HCT116 (cell line): ENCODE data around the gene TBC1D17. TPM values are rescaled to one million over a fixed set of nuclear protein-coding genes. Genes with fewer than 3 reads are reported as not detected.

Experiments
- ATAC-seq: fragments of 200-7000 bp; cut with Tn5 transposase; 2 replicates; pipeline ENCODE4 v1.9.1; 2020; ENCODE audit warnings: mild to moderate bottlenecking, moderate library complexity
- BruUV-seq: library from RNA; stranded (reverse); fragments of 400-500 nt; replicated peaks from 2 replicates; lab custom pipeline; 2021; lab: Mats Ljungman, UMichigan
- CTCF ChIA-PET: fragments of 300-600 bp; sonication (Branson Sonifier 250); formaldehyde crosslinking; loops from one replicate; lab custom pipeline; 2021; ENCODE audit warnings: antibody characterized with exemption; lab: Charles Lee
- POLR2A ChIA-PET: fragments of 300-600, 350-600 bp; sonication (Branson Sonifier 250); formaldehyde crosslinking; loops from one replicate; lab custom pipeline; 2021; ENCODE audit warnings: antibody characterized with exemption; lab: Charles Lee
- RAD21 ChIA-PET, 2 experiments: fragments of 300-600 bp; sonication (Branson Sonifier 250); formaldehyde crosslinking; loops; one replicate each; lab custom pipeline; 2023; ENCODE audit warnings: low total read pairs in 2 of 2; ENCODE audit not compliant: uncharacterized antibody in 2 of 2, unreplicated experiment in 2 of 2, low non-redundant PET in 1 of 2; lab: Charles Lee
- DNase-seq: peaks from one replicate; pipeline ENCODE4 v3.0.0-alpha.2; 2010; ENCODE audit warnings: low read depth, low spot score
- H2AFZ ChIP-seq: fragments of 200-600 bp; shearing (Covaris generic), sonication (generic); 2 replicates; pipeline ENCODE4 v1.6.1; 2017; ENCODE audit warnings: low read depth, mixed run types, mixed read lengths, antibody characterized with exemption, low read length; ENCODE audit not compliant: poor library complexity, severe bottlenecking
- H3K27ac ChIP-seq: 2 replicates; pipeline ENCODE4 v1.5.1; 2012; ENCODE audit warnings: low read depth, low read length
- H3K27me3 ChIP-seq: fragments of 200-600 bp; sonication (generic); 2 replicates; pipeline ENCODE4 v1.6.1; 2016; ENCODE audit warnings: mixed run types, low read length, mixed read lengths; ENCODE audit not compliant: insufficient read depth
- H3K36me3 ChIP-seq, 2 experiments: fragments of 200-500 bp in 1 of 2; fragments of 200-600 bp in 1 of 2; sonication (Bioruptor generic) in 1 of 2; sonication (generic) in 1 of 2; 2 replicates each; pipeline versions ENCODE4 v1.5.1 to v1.6.1; 2014 to 2016; ENCODE audit warnings: low read length in 2 of 2, inconsistent platforms in 1 of 2, mixed read lengths in 1 of 2, mixed run types in 1 of 2; ENCODE audit not compliant: insufficient read depth in 2 of 2, control insufficient read depth in 1 of 2
- H3K4me1 ChIP-seq, 2 experiments: fragments of 200-600 bp in 1 of 2; sonication (generic) in 1 of 2; 2 replicates each; pipeline versions ENCODE4 v1.5.1 to v1.6.1; 2012 to 2017; ENCODE audit warnings: low read length in 2 of 2, inconsistent platforms in 1 of 2, mild to moderate bottlenecking in 1 of 2, mixed read lengths in 1 of 2, mixed run types in 1 of 2, moderate library complexity in 1 of 2; ENCODE audit not compliant: insufficient read depth in 2 of 2, control insufficient read depth in 1 of 2
- H3K4me2 ChIP-seq: fragments of 200-600 bp; sonication (generic); 2 replicates; pipeline ENCODE4 v1.6.1; 2017; ENCODE audit warnings: mixed run types, low read length, mixed read lengths
- H3K4me3 ChIP-seq, 2 experiments: fragments of 200-600 bp in 1 of 2; sonication (generic) in 1 of 2; replicated peaks in 1 of 2; 2 replicates each; pipeline ENCODE4 v1.5.1; 2011 to 2016; ENCODE audit warnings: low read length in 2 of 2, control low read depth in 1 of 2, low read depth in 1 of 2, mild to moderate bottlenecking in 1 of 2, mixed read lengths in 1 of 2, mixed run types in 1 of 2
- H3K79me2 ChIP-seq: fragments of 200-600 bp; sonication (generic); 2 replicates; pipeline ENCODE4 v1.6.1; 2017; ENCODE audit warnings: mild to moderate bottlenecking, mixed run types, low read length, moderate library complexity, mixed read lengths; ENCODE audit not compliant: insufficient read depth
- H3K9ac ChIP-seq: fragments of 200-600 bp; sonication (generic); 2 replicates; pipeline ENCODE4 v1.6.1; 2016; ENCODE audit warnings: low read length, mixed read lengths
- H3K9me2 ChIP-seq: fragments of 200-600 bp; sonication (generic), shearing (Covaris generic); 2 replicates; pipeline ENCODE4 v1.6.1; 2017; ENCODE audit warnings: mixed run types, mild to moderate bottlenecking, moderate library complexity; ENCODE audit not compliant: insufficient read depth
- H3K9me3 ChIP-seq, 2 experiments: fragments of 200-500 bp in 1 of 2; fragments of 200-600 bp in 1 of 2; sonication (Bioruptor generic) in 1 of 2; sonication (generic) in 1 of 2; 2 replicates each; pipeline ENCODE4 v1.6.1; 2014 to 2017; ENCODE audit warnings: low read length in 2 of 2, mixed read lengths in 2 of 2, inconsistent platforms in 1 of 2, low read depth in 1 of 2, mild to moderate bottlenecking in 1 of 2, mixed run types in 1 of 2, moderate library complexity in 1 of 2; ENCODE audit not compliant: control insufficient read depth in 1 of 2, insufficient read depth in 1 of 2
- H4K20me1 ChIP-seq: fragments of 200-600 bp; sonication (generic), shearing (Covaris generic); 2 replicates; pipeline ENCODE4 v1.6.1; 2017; ENCODE audit warnings: mixed run types, mild to moderate bottlenecking, moderate library complexity; ENCODE audit not compliant: insufficient read depth
- CBX3 ChIP-seq: IDR thresholded peaks from 2 replicates; pipeline ENCODE4 v1.6.1; 2012; ENCODE audit warnings: low read depth
- EGR1 ChIP-seq: IDR thresholded peaks from 2 replicates; pipeline ENCODE4 v1.6.1; 2012; ENCODE audit warnings: low read depth
- SP1 ChIP-seq: IDR thresholded peaks from 2 replicates; pipeline ENCODE4 v1.6.1; 2012; ENCODE audit warnings: low read depth
- SRF ChIP-seq: IDR thresholded peaks from 2 replicates; pipeline ENCODE4 v1.6.1; 2012; ENCODE audit warnings: low read depth
- intact Hi-C: fragments of 100-400 bp; cut with micrococcal nuclease; formaldehyde crosslinking; loops from 2 replicates; pipeline ENCODE4 v1.10.0; 2022
- total RNA-seq: library from RNA; stranded (reverse); gene quantifications from one replicate; pipeline ENCODE4 v1.2.1, GENCODE V29; 2021; ENCODE audit not compliant: unreplicated experiment
- TF ChIP-seq, protein P1 (sequence below), 3 experiments: fragments of 200-600 bp in 1 of 3; sonication (generic) in 1 of 3; IDR thresholded peaks in 2 of 3; conservative IDR thresholded peaks in 1 of 3; 2 replicates each; pipeline ENCODE4 v1.5.1; 2012 to 2017; ENCODE audit warnings: low read depth in 2 of 3, low read length in 2 of 3, antibody characterized with exemption in 1 of 3, borderline replicate concordance in 1 of 3, control low read depth in 1 of 3, mild to moderate bottlenecking in 1 of 3, mixed read lengths in 1 of 3, mixed run types in 1 of 3, moderate library complexity in 1 of 3; ENCODE audit not compliant: insufficient read depth in 1 of 3

TBC1D17 gene
- total RNA-seq, 1 experiment from 2014 or later = 32.9 TPM

DNA sequence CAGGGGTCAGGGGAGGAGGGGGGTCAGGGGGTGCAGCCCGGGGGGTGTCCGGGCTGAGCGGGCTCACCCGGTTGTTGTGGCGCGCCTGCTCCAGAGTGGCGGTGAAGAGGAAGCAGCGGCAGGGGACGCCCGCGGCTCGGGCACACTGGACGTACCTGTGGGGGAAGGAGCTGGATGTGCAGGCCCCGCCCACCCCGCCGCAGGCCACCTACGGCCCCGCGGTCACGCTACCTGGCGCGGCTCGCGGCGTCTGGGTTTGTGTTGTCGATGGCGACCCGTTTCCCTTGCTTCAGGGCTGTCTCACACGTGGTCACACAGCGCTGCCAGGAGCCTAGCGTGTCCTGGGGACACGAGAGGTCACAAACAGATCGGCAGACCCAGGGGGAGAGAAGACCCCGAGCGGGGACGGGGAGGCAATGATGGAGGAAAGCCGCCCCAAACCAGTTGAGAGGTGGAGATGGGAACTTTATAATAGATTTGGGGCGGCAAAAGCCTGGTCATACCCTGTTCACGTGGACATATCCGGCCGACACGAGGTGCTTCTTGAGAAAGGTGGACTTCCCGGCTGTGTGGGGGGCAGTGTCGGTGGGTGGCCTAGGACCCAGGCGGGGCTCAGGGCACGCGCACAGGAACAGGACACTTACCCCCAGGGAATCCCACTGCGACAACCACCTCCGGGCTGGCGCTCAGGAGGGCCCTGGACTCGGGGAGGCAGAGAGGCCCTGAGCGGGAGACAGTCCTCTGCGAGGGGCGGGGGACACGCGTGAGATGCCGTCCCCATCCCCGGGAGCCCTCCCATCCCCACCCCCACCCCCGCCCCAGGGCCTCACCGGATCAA is 15.7 kb upstream of the TBC1D17 start:
- H3K9ac ChIP-seq = no peak overlapping the region
- H3K9me2 ChIP-seq = no peaks in the 10 kb centered on the region
- intact Hi-C loops = no loop called here
- no peak for DNase-seq
- H3K36me3 ChIP-seq = peaks cover 15 to 44% of the 10 kb centered on the region in 2 experiments
- TF ChIP-seq EGR1 (no peak), CBX3 (no peak), SP1 (no peak), SRF (no peak)
- TF ChIP-seq, protein P1, sequence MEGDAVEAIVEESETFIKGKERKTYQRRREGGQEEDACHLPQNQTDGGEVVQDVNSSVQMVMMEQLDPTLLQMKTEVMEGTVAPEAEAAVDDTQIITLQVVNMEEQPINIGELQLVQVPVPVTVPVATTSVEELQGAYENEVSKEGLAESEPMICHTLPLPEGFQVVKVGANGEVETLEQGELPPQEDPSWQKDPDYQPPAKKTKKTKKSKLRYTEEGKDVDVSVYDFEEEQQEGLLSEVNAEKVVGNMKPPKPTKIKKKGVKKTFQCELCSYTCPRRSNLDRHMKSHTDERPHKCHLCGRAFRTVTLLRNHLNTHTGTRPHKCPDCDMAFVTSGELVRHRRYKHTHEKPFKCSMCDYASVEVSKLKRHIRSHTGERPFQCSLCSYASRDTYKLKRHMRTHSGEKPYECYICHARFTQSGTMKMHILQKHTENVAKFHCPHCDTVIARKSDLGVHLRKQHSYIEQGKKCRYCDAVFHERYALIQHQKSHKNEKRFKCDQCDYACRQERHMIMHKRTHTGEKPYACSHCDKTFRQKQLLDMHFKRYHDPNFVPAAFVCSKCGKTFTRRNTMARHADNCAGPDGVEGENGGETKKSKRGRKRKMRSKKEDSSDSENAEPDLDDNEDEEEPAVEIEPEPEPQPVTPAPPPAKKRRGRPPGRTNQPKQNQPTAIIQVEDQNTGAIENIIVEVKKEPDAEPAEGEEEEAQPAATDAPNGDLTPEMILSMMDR (IDR thresholded peaks at IDR 0.05 in 2 of 3, conservative IDR thresholded peaks at IDR 0.05 in 1 of 3; ENCODE audit: borderline replicate concordance in 1 of 3, insufficient read depth in 1 of 3, low read depth in 2 of 3, low read length in 2 of 3) = no peak
- TF ChIP-seq, all 23 proteins: peak for 0
- no TSS peak for BruUV-seq
- Histone ChIP-seq H4K20me1 (peaks cover 5% of the 10 kb centered on the region; the same call in 1 of the 2 replicates), H3K27me3 (no peaks in the 10 kb centered on the region), H2AFZ (no peak overlapping the region), H3K4me2 (no peak overlapping the region), H3K4me1 (peaks cover 11 to 54% of the 10 kb centered on the region in 2 experiments; a peak in 2 of 4 replicates), H3K79me2 (peaks cover 40% of the 10 kb centered on the region), H3K4me3 (no peak overlapping the region), H3K9me3 (no peaks in the 10 kb centered on the region), H3K27ac (no peak overlapping the region; the same call in 1 of the 2 replicates)
- no peak for ATAC-seq
- ChIA-PET CTCF (no interaction called here), RAD21 (no interaction called here), POLR2A (no interaction called here)
